CD4-positive, alpha-beta T cell (primary cell): Measurements from ENCODE around the gene ACAD11. TPM values are rescaled to one million over a fixed set of nuclear protein-coding genes. Genes with fewer than 3 reads are reported as not detected.

Source experiments
- ATAC-seq: fragments of 200-7000 bp; cut with Tn5 transposase; one replicate; pipeline ENCODE4 v1.10.0; 2022; ENCODE audit warnings: mild to moderate bottlenecking; ENCODE audit not compliant: poor library complexity
- CTCF ChIA-PET: fragments of 350-600 bp; sonication (Branson Sonifier 250); formaldehyde crosslinking; loops from one replicate; lab custom pipeline; 2021; ENCODE audit warnings: antibody characterized with exemption, inconsistent platforms; lab: Charles Lee
- POLR2A ChIA-PET: fragments of 350-600 bp; sonication (Branson Sonifier 250); formaldehyde crosslinking; loops from one replicate; lab custom pipeline; 2021; ENCODE audit warnings: antibody characterized with exemption, inconsistent platforms; lab: Charles Lee
- DNase-seq, 14 experiments: peaks; one replicate each; pipeline ENCODE4 v3.0.0-alpha.2; 2013 to 2020; ENCODE audit warnings: mixed read lengths in 2 of 14
- H3K27ac ChIP-seq, 2 donors: one replicate each; pipeline versions ENCODE4 v1.5.1 to v1.7.0; 2013; ENCODE audit warnings: low read length in 2 of 2, low read depth in 1 of 2, mild to moderate bottlenecking in 1 of 2
- H3K27me3 ChIP-seq, 2 experiments: 1 replicate in 1 of 2; 2 replicates in 1 of 2; pipeline versions ENCODE4 v1.6.1 to v1.7.0; 2013; ENCODE audit warnings: low read length in 2 of 2, control low read depth in 1 of 2, mild to moderate bottlenecking in 1 of 2, moderate library complexity in 1 of 2; ENCODE audit not compliant: insufficient read depth in 2 of 2, control insufficient read depth in 1 of 2
- H3K36me3 ChIP-seq: one replicate; pipeline ENCODE4 v1.6.1; 2013; ENCODE audit warnings: low read length, control low read depth; ENCODE audit not compliant: insufficient read depth
- H3K4me1 ChIP-seq: one replicate; pipeline ENCODE4 v1.6.1; 2013; ENCODE audit warnings: low read length, control low read depth; ENCODE audit not compliant: insufficient read depth
- H3K4me3 ChIP-seq: one replicate; pipeline ENCODE4 v1.5.1; 2013; ENCODE audit warnings: mild to moderate bottlenecking, low read length, moderate library complexity
- H3K9me3 ChIP-seq, 2 experiments: 1 replicate in 1 of 2; 2 replicates in 1 of 2; pipeline versions ENCODE4 v1.6.1 to v1.7.0; 2013; ENCODE audit warnings: low read length in 2 of 2, mild to moderate bottlenecking in 2 of 2, control low read depth in 1 of 2, moderate library complexity in 1 of 2; ENCODE audit not compliant: control insufficient read depth in 1 of 2, insufficient read depth in 1 of 2
- H3K27ac Mint-ChIP-seq: one replicate; pipeline ENCODE4 v1.8.0; 2020; ENCODE audit warnings: mixed read lengths
- H3K27me3 Mint-ChIP-seq: one replicate; pipeline ENCODE4 v1.8.0; 2021; ENCODE audit warnings: mixed read lengths
- H3K36me3 Mint-ChIP-seq: one replicate; pipeline ENCODE4 v1.8.0; 2021; ENCODE audit warnings: low read depth, mixed read lengths
- H3K4me1 Mint-ChIP-seq: one replicate; pipeline ENCODE4 v1.8.0; 2021; ENCODE audit warnings: low read depth, mixed read lengths
- H3K4me3 Mint-ChIP-seq: one replicate; pipeline ENCODE4 v1.8.0; 2020; ENCODE audit warnings: mild to moderate bottlenecking, mixed read lengths
- H3K9me3 Mint-ChIP-seq: one replicate; pipeline ENCODE4 v1.8.0; 2020; ENCODE audit warnings: mixed read lengths
- intact Hi-C, 2 experiments: fragments of 100-400 bp; cut with DNase I in 1 of 2; cut with micrococcal nuclease in 1 of 2; formaldehyde crosslinking; loops; one replicate each; pipeline versions ENCODE4 v1.15.1 to v1.9.0; 2023 to 2025; cut with DNase I, micrococcal nuclease
- total RNA-seq, 174 experiments: library from RNA in 2 of 174; stranded (reverse) in 2 of 174; gene quantifications; one replicate each; pipeline ENCODE4 v1.2.3 and lab custom pipeline; 2021 to 2026
- TF ChIP-seq, protein P1 (sequence below): fragments of 200-600 bp; IDR thresholded peaks from one replicate; pipeline ENCODE4 v1.8.0; 2022; ENCODE audit warnings: antibody characterized with exemption, mild to moderate bottlenecking

The ACAD11 gene
- total RNA-seq, 2 experiments from 2014 or later: 26.6 to 27.9 TPM

DNA sequence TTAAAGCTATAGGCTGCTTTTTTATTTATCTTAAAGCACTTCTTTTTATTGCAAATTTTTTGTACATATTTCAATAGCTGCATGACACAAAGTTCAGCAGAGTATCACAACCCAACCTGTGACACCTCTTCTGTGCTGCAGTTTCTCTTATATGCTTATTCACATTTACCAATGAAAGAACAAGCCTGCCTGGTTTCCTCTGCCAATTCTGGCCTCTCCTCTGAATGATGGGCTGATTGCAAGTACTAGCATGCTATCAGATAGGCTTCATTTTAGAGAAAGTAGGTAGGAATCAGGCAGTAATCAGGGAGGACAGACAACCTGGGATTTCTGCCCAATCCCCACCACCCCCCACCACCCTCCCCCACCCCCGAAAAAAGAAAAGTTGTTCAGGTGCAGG lies 36.0 kb downstream of the ACAD11 start:
- intact Hi-C loops: no loop called here
- H3K36me3 Mint-ChIP-seq: peaks cover 55% of the 10 kb centered on the region
- DNase-seq (no peak), ATAC-seq (no peak)
- H3K4me1 Mint-ChIP-seq: peaks cover 27% of the 10 kb centered on the region
- POLR2A ChIA-PET: no interaction called here
- Histone ChIP-seq H3K9me3 (no peaks in the 10 kb centered on the region), H3K27me3 (no peaks in the 10 kb centered on the region), H3K36me3 (peaks cover 26% of the 10 kb centered on the region), H3K27ac (no peak overlapping the region), H3K4me3 (no peak overlapping the region), H3K4me1 (no peaks in the 10 kb centered on the region)
- TF ChIP-seq, protein P1, sequence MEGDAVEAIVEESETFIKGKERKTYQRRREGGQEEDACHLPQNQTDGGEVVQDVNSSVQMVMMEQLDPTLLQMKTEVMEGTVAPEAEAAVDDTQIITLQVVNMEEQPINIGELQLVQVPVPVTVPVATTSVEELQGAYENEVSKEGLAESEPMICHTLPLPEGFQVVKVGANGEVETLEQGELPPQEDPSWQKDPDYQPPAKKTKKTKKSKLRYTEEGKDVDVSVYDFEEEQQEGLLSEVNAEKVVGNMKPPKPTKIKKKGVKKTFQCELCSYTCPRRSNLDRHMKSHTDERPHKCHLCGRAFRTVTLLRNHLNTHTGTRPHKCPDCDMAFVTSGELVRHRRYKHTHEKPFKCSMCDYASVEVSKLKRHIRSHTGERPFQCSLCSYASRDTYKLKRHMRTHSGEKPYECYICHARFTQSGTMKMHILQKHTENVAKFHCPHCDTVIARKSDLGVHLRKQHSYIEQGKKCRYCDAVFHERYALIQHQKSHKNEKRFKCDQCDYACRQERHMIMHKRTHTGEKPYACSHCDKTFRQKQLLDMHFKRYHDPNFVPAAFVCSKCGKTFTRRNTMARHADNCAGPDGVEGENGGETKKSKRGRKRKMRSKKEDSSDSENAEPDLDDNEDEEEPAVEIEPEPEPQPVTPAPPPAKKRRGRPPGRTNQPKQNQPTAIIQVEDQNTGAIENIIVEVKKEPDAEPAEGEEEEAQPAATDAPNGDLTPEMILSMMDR: no peak
- no peak overlapping the region for H3K27ac Mint-ChIP-seq
- CTCF ChIA-PET: no interaction called here
- no peaks in the 10 kb centered on the region for H3K9me3 Mint-ChIP-seq
- H3K4me3 Mint-ChIP-seq: no peak overlapping the region
- no peaks in the 10 kb centered on the region for H3K27me3 Mint-ChIP-seq

GRCh38 chr3:132622761-132623160 lies 36.8 kb downstream of the ACAD11 start:
- Histone ChIP-seq H3K4me3 (no peak overlapping the region), H3K36me3 (peaks cover 28% of the 10 kb centered on the region), H3K9me3 (no peaks in the 10 kb centered on the region), H3K27me3 (no peaks in the 10 kb centered on the region), H3K4me1 (no peaks in the 10 kb centered on the region), H3K27ac (no peak overlapping the region)
- Mint-ChIP-seq H3K27me3 (no peaks in the 10 kb centered on the region), H3K36me3 (peaks cover 53% of the 10 kb centered on the region), H3K9me3 (no peaks in the 10 kb centered on the region), H3K27ac (no peak overlapping the region), H3K4me3 (no peak overlapping the region), H3K4me1 (peaks cover 27% of the 10 kb centered on the region)
- ChIA-PET CTCF (no interaction called here), POLR2A (no interaction called here)
- no peak for DNase-seq
- intact Hi-C loops: no loop called here
- no peak for ATAC-seq
- TF ChIP-seq, protein P1: no peak

DNA sequence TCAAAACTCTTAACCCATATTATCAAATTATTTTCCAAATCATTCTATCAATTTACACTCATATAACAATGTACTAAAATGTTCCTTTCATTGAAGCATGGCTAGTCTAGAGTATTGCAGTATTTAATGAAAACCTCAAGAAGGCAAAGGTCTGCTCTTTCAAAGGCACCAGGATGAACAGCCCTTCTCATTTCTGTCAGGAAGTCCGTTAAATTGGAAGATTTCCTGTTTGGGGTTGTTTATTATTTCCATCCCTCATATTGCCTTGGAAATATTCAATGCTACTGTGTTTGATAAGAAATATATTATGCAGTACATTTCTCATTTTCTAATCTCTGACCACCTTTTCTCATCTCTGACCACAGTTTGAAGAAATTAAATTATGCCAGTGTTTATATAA lies 37.5 kb downstream of the ACAD11 start:
- POLR2A ChIA-PET: no interaction called here
- no peak overlapping the region for H3K27ac Mint-ChIP-seq
- peaks cover 53% of the 10 kb centered on the region for H3K36me3 Mint-ChIP-seq
- H3K4me3 Mint-ChIP-seq: no peak overlapping the region
- H3K9me3 Mint-ChIP-seq: no peaks in the 10 kb centered on the region
- DNase-seq: no peak
- peaks cover 27% of the 10 kb centered on the region for H3K4me1 Mint-ChIP-seq
- intact Hi-C loops: no loop called here
- ATAC-seq: no peak
- Histone ChIP-seq H3K27ac (no peak overlapping the region), H3K4me1 (no peaks in the 10 kb centered on the region), H3K27me3 (no peaks in the 10 kb centered on the region), H3K36me3 (peaks cover 22% of the 10 kb centered on the region), H3K9me3 (no peaks in the 10 kb centered on the region), H3K4me3 (no peak overlapping the region)
- CTCF ChIA-PET: no interaction called here
- H3K27me3 Mint-ChIP-seq: no peaks in the 10 kb centered on the region
- TF ChIP-seq, protein P1: no peak
